ENCODE measurements around the gene DNER.
"Not testable (repeated sequence)": the region's sequence is repeated elsewhere in the genome, so short reads cannot be mapped to it uniquely, and the experiment has no call there.

Gene DNER

DNA sequence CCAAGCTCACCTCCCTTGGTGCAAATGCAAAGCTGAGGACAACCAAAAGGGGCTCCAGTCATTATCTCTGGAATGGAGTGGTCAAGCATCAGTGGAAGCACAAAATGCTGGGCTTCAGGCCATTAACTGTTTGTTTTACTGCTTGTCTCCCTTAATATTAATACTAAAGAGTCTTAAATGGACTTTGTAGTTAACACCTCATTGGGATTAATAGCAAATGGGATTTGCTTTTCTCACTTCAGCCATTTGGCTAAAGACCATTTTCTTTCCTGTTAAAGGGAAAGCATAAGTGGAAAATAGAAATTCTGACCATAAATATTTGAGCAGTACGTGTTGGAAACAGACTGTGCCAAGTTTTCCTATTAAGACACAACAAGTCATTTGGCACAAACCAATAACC, 154.4 kb downstream of the DNER start:
- DNase-seq: no peak

GRCh38 chr2:229553091-229553490, 161.3 kb downstream of the DNER start:
- DNase-seq: no peak

GRCh38 chr2:229543176-229543873, 171.0 kb downstream of the DNER start:
- DNase-seq: no peak

GRCh38 chr2:229539628-229540027, 174.7 kb downstream of the DNER start:
- no peak for DNase-seq

DNA sequence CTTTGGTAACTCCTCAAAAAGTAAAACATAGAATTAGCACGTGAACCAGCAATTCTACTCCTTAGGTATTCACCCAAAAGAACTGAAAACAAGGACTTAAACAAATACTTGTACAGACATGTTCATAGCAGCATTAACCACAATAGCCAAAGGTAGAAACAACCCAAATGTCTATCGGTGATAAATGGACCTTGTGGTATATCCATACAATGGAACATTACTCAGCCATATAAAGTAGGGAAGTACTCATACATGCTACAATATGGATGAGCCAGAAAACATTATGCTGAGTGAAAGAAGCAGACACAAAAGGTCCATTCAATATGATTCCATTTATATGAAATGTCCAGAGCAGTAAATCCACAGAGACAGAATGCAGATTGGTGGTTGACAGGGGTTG, 182.8 kb downstream of the DNER start:
- no peak for DNase-seq

DNA sequence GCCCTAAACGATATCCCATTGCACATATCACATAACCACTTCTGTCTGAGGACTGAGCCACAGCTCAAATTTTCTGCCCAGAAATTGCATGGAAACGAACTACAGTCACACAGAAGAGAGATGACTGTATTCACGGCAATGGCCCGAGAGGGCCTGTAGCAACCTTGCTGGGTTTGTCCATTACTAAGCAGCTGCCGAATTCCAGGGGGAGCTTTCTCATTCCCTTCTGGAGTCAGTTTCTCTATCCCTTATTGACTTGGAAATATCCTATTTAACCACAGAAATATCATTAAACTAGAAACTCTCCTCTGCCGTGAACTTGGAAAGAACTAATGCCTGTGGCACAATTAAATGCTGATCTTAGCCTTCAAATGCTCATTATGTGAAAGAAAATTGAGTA, 183.9 kb downstream of the DNER start:
- DNase-seq: no peak

DNA sequence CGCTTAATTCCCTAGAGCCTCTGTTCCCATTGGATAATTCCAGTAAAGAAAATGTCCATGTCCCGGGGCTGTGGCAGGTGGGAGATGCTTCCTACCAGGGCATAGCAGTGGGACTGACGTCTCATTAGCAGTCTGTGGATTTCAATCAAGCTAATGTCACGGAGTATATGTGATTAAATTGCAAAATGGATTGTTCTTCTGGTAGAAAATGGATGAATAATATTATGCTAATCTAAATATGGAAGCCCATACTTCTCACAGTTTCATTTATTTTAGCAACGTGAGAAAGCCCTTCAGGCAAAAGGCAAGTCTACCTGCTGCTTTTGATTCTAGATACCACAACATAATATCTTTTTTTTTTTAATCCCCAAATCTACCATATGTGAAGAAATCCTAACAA, 185.5 kb downstream of the DNER start:
- DNase-seq: no peak

GRCh38 chr2:229526951-229527350, 187.4 kb downstream of the DNER start:
- DNase-seq: no peak

DNA sequence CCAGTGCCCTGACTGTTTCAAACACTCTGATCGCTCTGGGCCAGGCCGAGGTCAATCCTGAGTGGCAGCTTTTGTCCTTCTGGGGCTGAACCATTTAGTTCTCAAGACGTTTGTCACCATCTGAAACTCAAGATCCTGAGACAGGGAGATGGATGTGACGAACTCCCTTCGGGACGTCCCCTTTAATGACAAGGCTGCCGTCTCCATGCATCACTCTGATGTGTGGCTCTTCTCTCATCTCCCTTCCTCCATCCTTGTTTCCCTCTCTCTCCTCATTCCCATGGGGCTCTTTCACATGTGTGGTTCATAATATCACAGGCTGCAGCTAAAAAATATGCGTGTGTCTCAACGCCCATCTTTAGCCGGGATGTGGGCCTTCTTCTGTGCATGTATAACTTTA, 189.6 kb downstream of the DNER start:
- no peak for DNase-seq

- no peak for DNase-seq
Observed at GRCh38 chr2:229523663-229524062, 190.7 kb downstream of the DNER start.

DNA sequence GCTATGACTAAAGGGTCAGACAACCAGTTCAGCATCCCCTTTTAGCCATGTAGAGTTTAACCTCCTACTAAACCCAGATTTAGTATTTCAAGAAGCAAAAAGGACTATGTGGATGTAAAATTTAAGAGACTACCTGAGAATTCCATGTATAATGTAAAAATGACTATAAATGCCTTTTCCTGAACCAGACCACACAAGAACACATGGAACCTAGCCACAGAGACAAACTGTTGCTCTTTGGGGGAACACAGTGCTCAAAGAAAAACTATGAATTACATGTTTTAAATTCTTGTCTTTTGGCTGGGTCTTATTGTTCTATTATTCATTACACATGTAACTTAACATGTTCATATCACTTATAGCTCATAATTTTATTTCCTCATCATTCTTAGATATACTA, 192.8 kb downstream of the DNER start:
- DNase-seq: no peak

DNA sequence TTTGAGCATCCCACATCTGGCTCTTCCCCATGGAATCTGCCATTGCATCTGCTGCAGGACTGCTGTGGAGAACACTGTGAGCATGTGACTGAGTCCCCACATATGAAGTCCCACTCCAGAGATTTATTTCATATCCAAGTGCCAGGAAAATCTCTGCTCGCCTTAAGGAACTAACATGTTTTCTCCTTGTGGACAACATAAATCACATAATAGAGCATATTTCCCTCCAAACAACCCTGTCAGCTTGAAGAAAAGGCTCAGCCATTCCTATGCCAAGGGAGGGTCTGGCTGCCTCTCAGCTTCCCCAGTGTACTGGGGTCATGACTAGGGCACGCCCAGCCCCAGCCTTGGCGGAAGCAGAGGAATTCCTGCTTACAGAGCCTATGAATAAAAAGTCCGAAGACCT, 193.7 kb downstream of the DNER start:
- no peak for DNase-seq

- DNase-seq: no peak
Observed at GRCh38 chr2:229519655-229520430, 194.5 kb downstream of the DNER start.

DNA sequence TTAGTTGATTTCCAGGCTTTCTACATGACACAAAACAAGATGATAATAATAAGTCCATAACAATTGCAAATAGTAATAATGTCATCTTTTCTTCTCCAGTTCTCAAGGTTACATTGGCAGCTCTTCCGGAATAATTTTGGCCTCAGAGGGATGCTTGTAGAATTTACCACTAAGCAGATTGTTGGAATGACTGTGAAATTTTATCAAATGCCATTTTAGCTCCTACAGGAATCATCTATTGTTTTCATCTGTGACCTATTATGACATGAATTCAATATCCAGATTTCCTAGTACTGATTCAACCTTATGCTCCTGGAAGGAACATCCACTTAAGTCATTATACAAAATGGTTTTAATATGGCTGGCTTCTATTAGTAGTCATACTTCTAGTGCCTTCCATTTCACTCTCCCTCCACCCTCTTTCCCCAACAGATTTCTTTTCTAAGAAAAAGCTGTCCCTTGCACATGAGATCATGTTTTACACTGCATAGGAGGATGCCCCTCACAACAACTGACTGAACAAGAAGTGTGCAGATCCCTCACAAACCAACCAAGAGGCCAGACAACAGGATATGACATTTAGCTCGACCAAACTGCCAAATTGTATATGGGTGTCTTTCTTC, 200.0 kb downstream of the DNER start:
- DNase-seq: no peak

DNA sequence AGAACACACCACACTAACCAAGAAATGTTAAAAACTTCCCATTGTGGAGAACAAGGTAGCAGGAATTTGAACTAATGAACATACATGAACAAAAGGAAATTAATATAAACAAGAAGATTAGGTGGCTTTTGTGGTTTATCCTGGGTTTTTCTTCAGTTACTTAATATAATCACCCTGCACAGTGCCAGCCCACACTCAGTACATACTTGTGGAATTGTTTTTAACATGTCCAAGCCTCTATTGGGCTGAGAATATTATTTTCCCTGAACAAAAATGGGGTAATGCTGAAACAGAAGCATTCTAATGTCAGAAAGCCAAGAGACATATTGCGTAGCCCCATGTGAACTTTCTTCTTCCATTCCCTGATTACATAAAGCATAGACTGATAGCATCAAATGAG, 202.8 kb downstream of the DNER start:
- DNase-seq: no peak

GRCh38 chr2:229506699-229507098, 207.7 kb downstream of the DNER start:
- not testable (repeated sequence) for DNase-seq

GRCh38 chr2:229501051-229501794, 213.1 kb downstream of the DNER start:
- DNase-seq: no peak

- DNase-seq: no peak
Observed at GRCh38 chr2:229492034-229492433, 222.3 kb downstream of the DNER start.

DNA sequence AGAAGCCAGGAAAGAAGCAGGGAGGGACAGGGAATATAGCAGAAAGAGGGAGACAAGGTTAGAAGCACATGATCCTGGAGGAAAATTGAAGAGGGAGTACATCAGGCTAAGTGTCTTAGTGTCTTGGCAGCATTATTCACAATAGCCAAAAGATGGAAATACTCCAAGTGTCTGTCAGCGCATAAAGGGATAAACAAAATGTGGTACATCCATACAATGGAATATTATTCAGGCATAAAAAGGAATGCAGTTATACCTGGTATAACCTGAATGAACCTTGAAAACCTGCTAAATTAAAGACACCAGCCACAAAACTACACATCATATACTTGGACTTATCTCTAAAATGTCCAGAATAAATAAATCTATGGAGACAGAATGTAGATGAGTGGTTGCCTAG, 224.2 kb downstream of the DNER start:
- no peak for DNase-seq

DNA sequence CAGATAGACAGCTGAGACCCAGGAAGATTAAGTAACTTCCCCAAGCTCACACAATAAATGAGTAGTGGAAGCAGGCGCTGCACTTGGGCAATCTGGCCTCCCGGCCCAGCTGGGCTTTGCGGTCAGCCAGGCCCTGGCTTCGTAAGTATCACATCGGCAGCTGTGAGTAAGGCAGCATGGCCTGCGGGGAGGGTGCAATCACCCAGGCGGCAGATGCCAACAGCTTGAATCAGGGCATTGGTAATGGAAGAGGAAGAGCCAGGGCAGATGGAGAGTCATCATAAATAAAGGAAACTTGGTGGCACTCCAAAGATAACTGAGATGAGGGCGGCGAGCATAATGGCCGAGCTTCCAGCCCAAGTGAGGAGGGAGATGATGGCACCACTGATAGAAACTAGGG, 225.3 kb downstream of the DNER start:
- DNase-seq: no peak

DNA sequence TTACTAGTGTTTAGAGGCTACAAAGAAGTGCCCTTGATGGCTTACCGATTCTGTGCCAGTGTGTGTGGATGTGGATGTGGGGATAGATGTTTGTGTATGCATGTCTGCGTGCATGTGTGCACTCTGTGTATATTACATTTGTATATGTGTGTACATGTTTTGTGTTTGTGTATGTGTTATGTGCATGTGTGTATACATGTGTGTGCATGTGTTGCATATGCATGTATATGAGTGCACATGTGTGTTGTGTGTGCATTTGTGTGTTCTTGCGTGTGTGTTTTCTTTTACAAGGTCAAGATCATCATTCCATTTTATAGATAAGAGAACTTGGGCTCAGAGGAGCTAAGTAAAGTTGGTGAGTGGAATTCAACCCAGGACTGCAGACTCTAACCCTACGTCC, 226.1 kb downstream of the DNER start:
- DNase-seq: no peak

GRCh38 chr2:229486673-229487072, 227.7 kb downstream of the DNER start:
- DNase-seq: no peak

- DNase-seq: no peak
Observed at GRCh38 chr2:229485857-229486256, 228.5 kb downstream of the DNER start.

Data from CD4-positive, alpha-beta T cell treated with Interleukin-1 beta for 1 hour (primary cell).